Amniotic epithelial cell (primary cell): ENCODE data around the gene CDC73.
"Not testable (repeated sequence)": the region's sequence is repeated elsewhere in the genome, so short reads cannot be mapped to it uniquely, and the experiment has no call there.

Experiments used
- DNase-seq: peaks from one replicate; pipeline ENCODE4 v3.0.0-alpha.2; 2010; ENCODE audit warnings: low read depth

Gene CDC73

DNA sequence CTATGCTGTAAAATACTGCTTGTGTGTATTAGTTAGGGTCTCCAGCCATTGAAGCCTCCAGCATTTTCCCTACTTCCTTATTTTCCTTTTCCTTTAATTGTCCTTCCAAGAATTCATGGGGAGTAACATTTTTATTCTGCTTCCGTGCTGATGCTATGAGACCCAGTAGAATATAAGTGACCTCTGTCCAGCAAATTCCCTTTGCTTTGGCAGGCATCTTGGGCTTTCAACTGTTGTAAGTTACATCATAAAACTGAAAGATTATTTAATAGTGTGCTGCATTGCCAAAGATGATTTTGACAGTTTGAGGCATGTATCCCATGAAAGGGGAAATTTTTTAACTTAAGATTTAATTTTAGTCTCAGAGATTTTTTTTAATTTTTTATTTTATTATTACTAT is 112.7 kb downstream of the CDC73 start:
- no peak for DNase-seq

DNA sequence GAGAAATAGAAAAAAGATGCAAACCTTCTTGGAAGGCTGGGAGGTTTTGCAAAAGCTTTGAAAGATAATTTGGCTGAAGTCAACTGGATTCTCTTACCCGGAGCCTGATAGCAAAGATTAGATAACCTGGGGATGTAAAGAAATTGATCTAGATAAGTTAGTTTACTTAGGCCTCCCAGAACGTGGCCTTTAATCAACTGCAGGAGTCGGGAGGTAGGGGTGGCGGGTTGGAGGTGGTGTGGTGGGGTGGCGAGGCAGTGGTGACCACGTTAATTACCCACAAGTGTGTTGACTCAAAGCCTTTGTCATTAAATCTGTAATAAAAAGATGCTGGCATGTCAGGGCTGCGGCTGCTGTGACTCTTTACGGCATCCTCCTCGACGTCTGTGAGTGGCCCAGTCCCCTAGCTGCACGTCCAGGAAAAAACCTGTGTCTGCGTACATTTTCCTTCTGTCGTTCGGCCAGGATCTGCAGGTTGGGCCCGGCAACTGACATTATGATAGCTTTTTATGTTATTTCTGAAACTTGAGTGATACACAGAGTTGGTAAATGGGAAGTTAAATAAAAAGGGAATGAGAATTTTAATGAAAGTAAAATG is 115.6 kb downstream of the CDC73 start:
- no peak for DNase-seq

GRCh38 chr1:193240609-193241008 is 118.8 kb downstream of the CDC73 start:
- no peak for DNase-seq

DNA sequence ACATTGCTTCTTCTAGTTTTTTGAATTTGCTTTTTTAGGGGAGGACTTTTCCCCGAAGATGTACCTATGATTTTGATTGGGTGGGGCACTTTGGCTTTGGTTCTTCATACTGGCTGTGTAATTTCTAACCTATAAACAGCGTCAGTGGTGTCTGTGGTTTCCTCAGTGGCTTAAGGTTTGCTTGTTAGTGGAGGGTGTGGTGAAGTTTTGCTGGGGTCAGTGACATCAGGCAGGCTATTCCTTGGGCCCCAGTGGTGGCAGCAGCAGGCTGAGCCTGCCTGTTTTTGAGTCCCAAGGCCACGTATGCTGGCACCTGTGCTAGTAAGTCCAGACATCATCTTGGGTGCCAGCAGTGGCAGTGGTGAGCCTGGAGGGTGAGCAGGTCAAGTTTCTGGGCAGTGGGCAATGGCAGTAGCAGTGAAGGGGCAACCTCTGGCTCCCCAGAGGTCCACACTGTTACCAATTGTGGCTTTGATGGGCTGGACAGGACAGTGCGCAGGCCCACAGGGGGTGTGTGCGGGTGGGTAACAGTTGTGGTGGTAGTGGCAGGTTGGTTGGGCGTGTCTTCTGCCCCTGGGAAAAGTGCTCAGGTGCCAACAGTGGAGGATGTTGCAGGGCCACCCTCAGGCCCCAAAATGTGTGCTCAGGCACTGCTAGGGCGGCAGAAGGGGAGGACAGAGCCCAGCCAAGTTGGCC is 119.4 kb downstream of the CDC73 start:
- DNase-seq, result no peak

- no peak for DNase-seq
These were observed 120.2 kb downstream of the CDC73 start for GRCh38 chr1:193242000-193242399.

GRCh38 chr1:193249187-193249586 is 127.4 kb downstream of the CDC73 start:
- no peak for DNase-seq

- no peak for DNase-seq
These were observed 130.1 kb downstream of the CDC73 start for GRCh38 chr1:193251950-193252349.

DNA sequence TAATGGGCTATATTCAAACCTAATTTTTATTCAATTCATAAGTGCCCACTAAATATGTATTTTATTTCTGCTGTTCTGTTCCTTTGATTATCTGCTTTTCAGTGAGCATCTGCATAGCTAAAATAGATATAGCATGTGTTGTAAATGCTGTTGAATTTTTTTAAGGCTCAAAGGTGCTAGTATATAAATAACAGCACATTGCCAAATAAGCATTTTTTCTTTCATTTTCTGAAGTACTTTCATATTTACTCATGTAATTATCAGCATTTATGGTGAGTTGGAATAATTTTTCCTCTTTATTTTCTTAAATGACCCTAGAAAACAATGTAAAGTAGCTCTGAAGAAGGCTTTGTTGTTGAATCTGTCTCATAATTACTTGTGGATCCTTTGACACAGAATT is 134.2 kb downstream of the CDC73 start:
- no peak for DNase-seq

DNA sequence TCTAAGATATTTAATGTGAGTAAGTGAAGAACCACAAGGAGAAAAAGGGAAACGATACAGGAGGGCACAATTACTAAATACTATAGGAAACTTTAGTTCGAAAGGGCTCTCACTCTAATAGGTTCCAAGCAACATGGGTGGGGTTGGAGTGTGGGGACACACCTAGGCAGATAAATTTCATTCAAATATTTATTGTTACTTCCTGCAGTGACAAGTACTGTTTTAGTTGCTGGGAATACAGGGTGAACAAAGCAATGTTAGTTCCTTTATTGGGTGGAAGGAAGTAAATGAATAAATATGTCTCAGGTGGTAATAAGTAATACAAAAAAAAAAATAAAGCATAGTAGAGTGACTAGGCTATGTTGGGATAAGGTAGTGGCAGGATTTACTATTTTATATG is 137.8 kb downstream of the CDC73 start:
- no peak for DNase-seq

DNA sequence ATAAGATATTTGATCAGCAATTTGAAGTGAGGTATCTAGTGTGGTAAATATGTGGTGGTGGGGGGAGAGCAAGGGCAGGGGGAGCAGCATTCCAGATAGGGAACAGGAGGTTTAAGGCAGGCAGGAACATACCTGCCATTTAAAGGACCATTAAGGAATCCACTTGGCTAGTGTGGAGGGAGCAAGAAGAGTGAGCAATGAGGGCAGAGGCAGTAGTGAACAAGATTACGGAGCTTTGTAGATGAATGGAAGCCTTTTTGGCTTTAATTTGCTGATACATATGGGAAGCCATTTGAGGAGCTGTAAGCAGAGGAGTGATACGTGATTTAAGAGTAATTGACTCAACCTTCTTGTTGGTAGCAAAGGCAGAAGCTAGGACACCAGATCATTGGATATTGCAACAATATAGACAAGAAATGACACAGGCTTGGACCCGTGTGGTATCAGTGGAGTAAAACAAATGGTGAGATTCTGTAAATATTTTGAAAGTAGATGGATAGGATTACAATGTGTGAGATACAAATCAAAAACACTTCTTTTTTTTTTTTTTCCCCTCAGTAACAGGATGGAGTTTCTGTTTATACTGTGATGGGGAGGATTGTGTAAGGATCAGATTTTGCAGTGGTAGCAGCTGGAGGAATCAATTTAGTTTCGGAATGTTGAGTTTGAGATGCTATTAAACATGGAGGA is 138.4 kb downstream of the CDC73 start:
- DNase-seq, result no peak

- DNase-seq, result peak; percentile 17
These were observed 139.1 kb downstream of the CDC73 start for GRCh38 chr1:193260896-193261295.

GRCh38 chr1:193262661-193263060 is 140.8 kb downstream of the CDC73 start:
- DNase-seq, result no peak

- peak; percentile 19 for DNase-seq
These were observed 142.7 kb downstream of the CDC73 start for GRCh38 chr1:193264313-193265065.

DNA sequence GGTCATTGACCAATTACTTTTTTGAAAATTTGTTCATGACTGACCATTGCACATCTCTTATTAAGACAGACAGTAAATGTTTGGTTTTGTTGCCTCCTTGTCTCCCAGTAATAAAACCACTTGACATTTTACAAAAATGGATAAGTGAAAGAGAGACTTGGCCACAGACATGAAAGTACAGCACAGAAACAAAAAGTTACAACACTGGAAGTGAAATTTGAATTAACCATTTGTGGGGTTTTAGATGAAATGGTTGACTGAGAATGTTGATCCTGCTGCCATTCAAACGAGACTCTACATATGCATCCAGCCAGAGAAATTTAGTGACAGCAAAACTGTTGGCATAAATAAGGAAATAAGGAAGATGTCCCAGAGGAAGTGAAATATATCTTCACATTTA is 143.9 kb downstream of the CDC73 start:
- DNase-seq, result no peak

DNA sequence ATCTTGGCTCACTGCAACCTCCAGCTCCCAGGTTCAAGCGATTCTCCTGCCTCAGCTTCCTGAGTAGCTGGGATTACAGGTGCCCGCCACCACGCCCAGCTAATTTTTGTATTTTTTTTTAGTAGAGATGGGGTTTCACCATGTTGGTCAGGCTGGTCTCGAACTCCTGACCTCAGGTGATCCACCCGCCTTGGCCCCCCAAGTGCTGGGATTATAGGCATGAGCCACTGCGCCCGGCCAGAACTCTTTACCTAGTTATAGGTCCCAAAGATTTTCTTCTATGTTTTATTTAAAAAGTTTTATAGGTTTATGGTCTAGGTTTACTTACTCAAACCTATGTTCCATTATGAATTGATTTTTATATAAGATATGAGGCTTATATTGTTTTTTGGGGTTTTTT is 145.0 kb downstream of the CDC73 start:
- DNase-seq, result not testable (repeated sequence)

GRCh38 chr1:193270996-193271395 is 149.2 kb downstream of the CDC73 start:
- DNase-seq, result peak; percentile 88

DNA sequence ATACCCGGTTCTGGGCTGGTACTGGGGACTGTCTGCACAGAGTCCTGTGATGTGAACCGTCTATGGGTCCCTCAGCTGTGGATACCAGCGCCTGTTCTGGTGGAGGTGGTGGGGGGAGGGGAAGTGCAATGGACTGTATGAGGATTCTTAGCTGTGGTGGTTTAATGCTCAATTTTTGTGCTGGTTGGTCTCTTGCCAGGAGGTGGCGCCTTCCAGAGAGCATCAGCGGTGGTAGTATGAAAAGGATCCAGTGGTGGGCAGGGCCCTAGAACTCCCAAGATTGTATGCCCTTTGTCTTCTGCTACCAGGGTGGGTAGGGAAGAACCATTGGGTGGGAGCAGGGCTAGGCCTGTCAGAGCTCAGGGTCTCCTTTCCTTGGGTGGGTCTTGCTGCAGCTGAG is 153.9 kb downstream of the CDC73 start:
- DNase-seq, result no peak

GRCh38 chr1:193278968-193279367 is 157.1 kb downstream of the CDC73 start:
- DNase-seq, result no peak

DNA sequence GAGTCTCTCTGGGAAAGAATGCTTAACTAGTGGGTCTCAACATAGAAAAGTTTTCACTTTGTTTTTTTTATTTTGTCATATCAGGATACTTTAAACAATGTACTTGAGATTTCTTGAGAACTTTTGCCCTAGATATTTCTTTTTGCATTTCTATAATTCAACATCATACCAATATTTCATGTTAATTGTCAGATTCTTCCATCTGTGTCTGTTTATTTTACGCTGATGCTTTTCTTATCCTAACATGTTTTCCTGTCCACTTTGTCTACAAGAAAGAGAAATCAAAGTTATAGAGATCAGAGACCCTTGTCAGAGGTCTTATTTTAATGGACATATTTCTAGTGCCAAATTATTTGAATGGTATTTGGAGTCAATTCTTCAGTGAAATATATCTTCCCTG is 160.1 kb downstream of the CDC73 start:
- no peak for DNase-seq

DNA sequence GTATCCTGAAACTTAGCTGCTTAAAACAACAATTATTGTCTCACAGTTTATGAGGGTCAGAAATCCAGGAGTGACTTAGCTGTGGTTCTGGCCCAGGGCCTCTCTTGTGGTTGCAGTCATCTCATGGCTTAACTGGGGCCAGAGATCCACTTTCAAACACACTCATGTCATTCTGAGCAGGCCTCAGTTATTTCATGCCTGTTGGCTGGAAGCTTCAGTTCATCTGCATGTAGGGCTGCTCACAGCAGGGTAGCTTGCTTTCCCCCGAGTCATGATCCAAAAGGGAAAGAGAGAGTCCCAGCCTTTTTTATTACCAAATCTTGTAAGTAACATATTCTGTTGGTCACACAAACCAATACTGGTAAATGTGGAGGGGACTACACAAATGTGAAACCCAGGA is 161.2 kb downstream of the CDC73 start:
- peak; percentile 43 for DNase-seq

GRCh38 chr1:193284219-193284618 is 162.4 kb downstream of the CDC73 start:
- DNase-seq, result no peak

DNA sequence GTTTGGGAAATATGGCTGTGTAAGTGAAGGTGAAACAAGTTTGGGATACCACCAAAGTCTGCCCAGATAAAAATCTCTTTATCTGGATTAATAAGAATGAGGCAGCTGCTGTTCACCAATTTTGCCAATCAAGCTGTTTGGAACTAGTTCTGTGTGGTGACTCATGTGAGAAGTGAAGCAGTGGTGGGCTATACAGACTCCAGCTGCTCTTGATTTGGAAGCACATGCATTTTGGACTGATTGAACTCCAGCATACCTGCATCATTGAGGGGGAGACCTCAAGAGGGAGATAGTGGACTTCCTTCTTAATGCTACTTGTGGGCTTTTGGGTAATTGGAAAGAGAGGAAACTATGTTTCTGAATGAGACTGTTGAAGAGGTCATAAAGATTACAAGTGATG is 163.8 kb downstream of the CDC73 start:
- DNase-seq, result no peak
